HG02970 (cell line): ENCODE data around the gene NOX3.
"Not testable (repeated sequence)": the region's sequence is repeated elsewhere in the genome, so short reads cannot be mapped to it uniquely, and the experiment has no call there.

Experiments
- ATAC-seq: cut with Tn5 transposase; IDR thresholded peaks from one replicate; pipeline ENCODE4 v1.9.1; 2021; ENCODE audit warnings: mild to moderate bottlenecking, moderate library complexity, moderate number of reproducible peaks; ENCODE audit not compliant: unreplicated experiment, low FRiP score

The NOX3 gene

GRCh38 chr6:155455766-155456165 is at the start of gene NOX3:
NOX3 (minus strand) TSS chr6:155455839; CDS start chr6:155455800, 39 bp downstream.
- no peak for ATAC-seq

- no peak for ATAC-seq
Observed at GRCh38 chr6:155504848-155505607, 49.4 kb upstream of the NOX3 start.

GRCh38 chr6:155502393-155502792 is 46.8 kb upstream of the NOX3 start:
- ATAC-seq: no peak

- ATAC-seq: no peak
Observed at GRCh38 chr6:155499574-155499973, 43.9 kb upstream of the NOX3 start.

- ATAC-seq: no peak
Observed at GRCh38 chr6:155498370-155498769, 42.7 kb upstream of the NOX3 start.

GRCh38 chr6:155497273-155497672 is 41.6 kb upstream of the NOX3 start:
- ATAC-seq: no peak

GRCh38 chr6:155495011-155495768 is 39.6 kb upstream of the NOX3 start:
- ATAC-seq: no peak

- peak; percentile 57 for ATAC-seq
Observed at GRCh38 chr6:155493694-155494143, 38.1 kb upstream of the NOX3 start.

- peak; percentile 17 for ATAC-seq
Observed at GRCh38 chr6:155493026-155493693, 37.5 kb upstream of the NOX3 start.

GRCh38 chr6:155492061-155492735 is 36.6 kb upstream of the NOX3 start:
- no peak for ATAC-seq

- ATAC-seq: no peak
Observed at GRCh38 chr6:155491421-155491820, 35.8 kb upstream of the NOX3 start.

- not testable (repeated sequence) for ATAC-seq
Observed at GRCh38 chr6:155488197-155488596, 32.6 kb upstream of the NOX3 start.

- ATAC-seq: no peak
Observed at GRCh38 chr6:155487371-155488130, 31.9 kb upstream of the NOX3 start.

GRCh38 chr6:155486721-155487294 is 31.2 kb upstream of the NOX3 start:
- ATAC-seq: no peak

GRCh38 chr6:155485756-155486155 is 30.1 kb upstream of the NOX3 start:
- no peak for ATAC-seq

- no peak for ATAC-seq
Observed at GRCh38 chr6:155483858-155484257, 28.2 kb upstream of the NOX3 start.

- ATAC-seq: no peak
Observed at GRCh38 chr6:155481215-155481614, 25.6 kb upstream of the NOX3 start.

GRCh38 chr6:155473741-155474140 is 18.1 kb upstream of the NOX3 start:
- ATAC-seq: no peak

GRCh38 chr6:155472886-155473285 is 17.2 kb upstream of the NOX3 start:
- ATAC-seq: no peak
